ENCODE data around the gene THYN1.

DNA sequence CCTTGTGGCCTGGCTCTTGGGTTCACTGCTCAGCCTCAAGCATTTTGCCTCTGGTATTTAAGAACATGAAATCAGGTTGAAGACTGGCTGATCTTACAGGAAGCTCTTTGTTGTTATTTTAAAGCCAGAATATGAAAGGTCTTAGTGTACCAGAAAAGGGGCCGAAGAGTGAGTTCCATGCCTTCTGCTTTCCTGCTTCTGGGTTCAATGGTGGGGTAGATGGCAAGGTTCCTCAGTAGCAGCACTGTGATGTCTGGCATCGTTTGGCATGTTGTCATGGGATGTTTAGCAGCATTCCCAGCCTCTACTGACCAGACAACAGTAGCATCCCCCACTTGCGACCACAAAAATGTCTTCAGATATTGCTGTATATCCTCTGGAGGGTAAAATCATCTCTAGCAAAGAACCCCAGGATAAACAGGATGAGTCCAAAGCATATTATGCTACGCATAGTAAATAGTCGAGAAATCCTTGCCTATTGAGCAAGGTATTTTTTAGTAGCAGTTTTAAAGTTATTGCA lies 26.3 kb downstream of the THYN1 start:
- TF ChIP-seq, protein P1, sequence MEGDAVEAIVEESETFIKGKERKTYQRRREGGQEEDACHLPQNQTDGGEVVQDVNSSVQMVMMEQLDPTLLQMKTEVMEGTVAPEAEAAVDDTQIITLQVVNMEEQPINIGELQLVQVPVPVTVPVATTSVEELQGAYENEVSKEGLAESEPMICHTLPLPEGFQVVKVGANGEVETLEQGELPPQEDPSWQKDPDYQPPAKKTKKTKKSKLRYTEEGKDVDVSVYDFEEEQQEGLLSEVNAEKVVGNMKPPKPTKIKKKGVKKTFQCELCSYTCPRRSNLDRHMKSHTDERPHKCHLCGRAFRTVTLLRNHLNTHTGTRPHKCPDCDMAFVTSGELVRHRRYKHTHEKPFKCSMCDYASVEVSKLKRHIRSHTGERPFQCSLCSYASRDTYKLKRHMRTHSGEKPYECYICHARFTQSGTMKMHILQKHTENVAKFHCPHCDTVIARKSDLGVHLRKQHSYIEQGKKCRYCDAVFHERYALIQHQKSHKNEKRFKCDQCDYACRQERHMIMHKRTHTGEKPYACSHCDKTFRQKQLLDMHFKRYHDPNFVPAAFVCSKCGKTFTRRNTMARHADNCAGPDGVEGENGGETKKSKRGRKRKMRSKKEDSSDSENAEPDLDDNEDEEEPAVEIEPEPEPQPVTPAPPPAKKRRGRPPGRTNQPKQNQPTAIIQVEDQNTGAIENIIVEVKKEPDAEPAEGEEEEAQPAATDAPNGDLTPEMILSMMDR (conservative IDR thresholded peaks at IDR 0.05 in 1 of 2, IDR thresholded peaks at IDR 0.05 in 1 of 2; ENCODE audit: low read depth in 1 of 2, low read length in 2 of 2) = no peak
- no peak for TF ChIP-seq EZH2 (IDR thresholded peaks at IDR 0.05; ENCODE audit: low read length, missing control alignments)
